ENCODE results near the gene TTLL9. TPM values are rescaled to one million over a fixed set of nuclear protein-coding genes. Genes with fewer than 3 reads are reported as not detected.
A peak's percentile ranks its signal among the peaks of the same experiment; 100 is the strongest.

Gene TTLL9
- total and polyA plus RNA-seq, 10 of the 15 experiments (the other 5 are each of a cell fraction or from before 2014, with no cell fraction given), result 0.03 to 0.77 (median 0.11) TPM; not detected in 2

GRCh38 chr20:31956556-31957526 lies 86.4 kb downstream of the TTLL9 start:
- no peak overlapping the region for H3K27ac ChIP-seq (ENCODE audit: control insufficient read depth, insufficient read depth)
- DNase-seq (ENCODE audit: low read depth, low spot score) (no peak), ATAC-seq (no peak), FAIRE-seq (no peak)
- POLR2A ChIA-PET, result interaction anchor here (0.6 to 1.1 kb wide), 2 partner anchors 8 to 63 kb away, joined by 3 to 4 read pairs; no protein-coding TSS in a partner anchor
- H3K4me1 ChIP-seq (ENCODE audit: control insufficient read depth, insufficient read depth, low read length), result no peaks in the 10 kb centered on the region
- peaks cover under 1% of the 10 kb centered on the region for H3K79me2 ChIP-seq (ENCODE audit: control insufficient read depth, insufficient read depth, low read length)
- SMC1A ChIA-PET (ENCODE audit: uncharacterized antibody, unreplicated experiment), result interaction anchor here (0.6 to 1.7 kb wide), 8 partner anchors 9 to 134 kb away, joined by 3 to 8 read pairs (median 4); no protein-coding TSS in a partner anchor
- BruUV-seq (replicated peaks), result no TSS peak
- H3K9me3 ChIP-seq (replicated peaks; ENCODE audit: control insufficient read depth, insufficient read depth, low read length), result no peaks in the 10 kb centered on the region
- RAD21 ChIA-PET (ENCODE audit: unreplicated experiment), result interaction anchor here (0.7 to 11.9 kb wide), 4 partner anchors 78 to 135 kb away, joined by 4 to 248 read pairs (median 6); partner anchors contain the start of gene FOXS1
- 27% methylated on average over 11 of the region's 11 CpGs for WGBS (ENCODE audit: insufficient coverage, insufficient replicate concordance, low lambda C conversion rate, missing lambda C conversion rate)
- intact Hi-C loops (cut with micrococcal nuclease; ENCODE audit: unreplicated experiment), result loop anchor here (10.0 kb wide), 1 partner anchor 138 kb away; no protein-coding TSS in a partner anchor
- no peaks in the 10 kb centered on the region; a peak in 2 of 4 replicates for H3K27me3 ChIP-seq (replicated peaks in 1 of 2; ENCODE audit: control insufficient read depth in 2 of 2, insufficient read depth in 2 of 2, low read length in 1 of 2)
- no peak overlapping the region for H3K4me3 ChIP-seq
- in situ Hi-C loops (cut with MboI), result no loop called here
- no peak overlapping the region for H3K4me2 ChIP-seq (ENCODE audit: control insufficient read depth, insufficient read depth)
- H4K20me1 ChIP-seq (ENCODE audit: control insufficient read depth, insufficient read depth), result no peaks in the 10 kb centered on the region
- no peak overlapping the region for H2AFZ ChIP-seq (ENCODE audit: control insufficient read depth, low read depth, low read length)
- CTCF ChIA-PET, result interaction anchor here (0.6 to 4.1 kb wide), 11 partner anchors 9 to 134 kb away, joined by 3 to 41 read pairs (median 4); no protein-coding TSS in a partner anchor
- TF ChIP-seq NR2C2 (IDR thresholded peaks at IDR 0.05; ENCODE audit: borderline replicate concordance, control insufficient read depth, insufficient read length, low read depth), result peak; percentile 32
- TF ChIP-seq MTA2 (IDR thresholded peaks at IDR 0.05; ENCODE audit: low read depth), result no peak
- no peak for TF ChIP-seq NFYA (IDR thresholded peaks at IDR 0.05; ENCODE audit: borderline replicate concordance, low read depth, low read length)
- H3K9ac ChIP-seq (ENCODE audit: control insufficient read depth, insufficient read depth, low read length), result no peak overlapping the region
- H3K36me3 ChIP-seq (ENCODE audit: control insufficient read depth in 2 of 2, insufficient read depth in 2 of 2, low read length in 1 of 2), result no peaks in the 10 kb centered on the region

- SMC1A ChIA-PET (ENCODE audit: uncharacterized antibody, unreplicated experiment), result interaction anchor here (1.0 to 1.3 kb wide), 2 partner anchors 12 to 108 kb away, joined by 5 read pairs; no protein-coding TSS in a partner anchor
- no peak for TF ChIP-seq ZNF24 (IDR thresholded peaks at IDR 0.05)
- no peak for TF ChIP-seq POLR2AphosphoS5 (IDR thresholded peaks at IDR 0.05; ENCODE audit: low read length)
- no peak for TF ChIP-seq SREBF1 (IDR thresholded peaks at IDR 0.05; ENCODE audit: low read length)
- no peak for TF ChIP-seq KDM1A (IDR thresholded peaks at IDR 0.05; ENCODE audit: borderline replicate concordance)
- no peak for TF ChIP-seq EZH2 (IDR thresholded peaks at IDR 0.05; ENCODE audit: borderline replicate concordance, control insufficient read depth, low read depth, low read length)
- TF ChIP-seq NR2C2 (IDR thresholded peaks at IDR 0.05; ENCODE audit: borderline replicate concordance, control insufficient read depth, insufficient read length, low read depth), result no peak
- no peak for TF ChIP-seq PBX3 (IDR thresholded peaks at IDR 0.05; ENCODE audit: insufficient replicate concordance, low read depth, low read length)
- no peak for TF ChIP-seq ATF3 (IDR thresholded peaks at IDR 0.05; ENCODE audit: borderline replicate concordance, extremely low read depth, low read depth, low read length)
These were observed 92.3 kb downstream of the TTLL9 start for GRCh38 chr20:31962761-31963160.

More at GRCh38 chr20:31962761-31963160, 92.3 kb downstream of the TTLL9 start:
- H3K27ac ChIP-seq (ENCODE audit: control insufficient read depth, insufficient read depth), result no peak overlapping the region
- H3K9ac ChIP-seq (ENCODE audit: control insufficient read depth, insufficient read depth, low read length), result no peak overlapping the region
- no peak for FAIRE-seq
- no peaks in the 10 kb centered on the region for H3K36me3 ChIP-seq (ENCODE audit: control insufficient read depth in 2 of 2, insufficient read depth in 2 of 2, low read length in 1 of 2)
- DNase-seq (ENCODE audit: low read depth, low spot score), result no peak
- no peak overlapping the region for H3K4me3 ChIP-seq
- H4K20me1 ChIP-seq (ENCODE audit: control insufficient read depth, insufficient read depth), result no peaks in the 10 kb centered on the region
- no peak overlapping the region for H2AFZ ChIP-seq (ENCODE audit: control insufficient read depth, low read depth, low read length)
- H3K4me2 ChIP-seq (ENCODE audit: control insufficient read depth, insufficient read depth), result no peak overlapping the region
- no peaks in the 10 kb centered on the region for H3K4me1 ChIP-seq (ENCODE audit: control insufficient read depth, insufficient read depth, low read length)
- RAD21 ChIA-PET (ENCODE audit: unreplicated experiment), result interaction anchor here (1.1 kb wide), 1 partner anchor 20 kb away, joined by 4 read pairs; no protein-coding TSS in a partner anchor
- no TSS peak for BruUV-seq (replicated peaks)
- H3K79me2 ChIP-seq (ENCODE audit: control insufficient read depth, insufficient read depth, low read length), result no peaks in the 10 kb centered on the region
- peaks cover 0 to 2% of the 10 kb centered on the region in 2 experiments; a peak in 3 of 4 replicates for H3K27me3 ChIP-seq (replicated peaks in 1 of 2; ENCODE audit: control insufficient read depth in 2 of 2, insufficient read depth in 2 of 2, low read length in 1 of 2)
- intact Hi-C loops (cut with micrococcal nuclease; ENCODE audit: unreplicated experiment) (no loop called here), in situ Hi-C loops (cut with MboI) (no loop called here)
- WGBS (ENCODE audit: insufficient coverage, insufficient replicate concordance, low lambda C conversion rate, missing lambda C conversion rate), result 0% methylated on average over 2 of the region's 2 CpGs
- no peaks in the 10 kb centered on the region for H3K9me3 ChIP-seq (replicated peaks; ENCODE audit: control insufficient read depth, insufficient read depth, low read length)
- no peak for ATAC-seq
- CTCF ChIA-PET, result interaction anchor here (1.2 to 2.6 kb wide), 4 partner anchors 11 to 116 kb away, joined by 6 to 10 read pairs (median 6); partner anchors contain the start of gene PDRG1
- POLR2A ChIA-PET, result no interaction called here
